ENCODE data around the gene C2orf66.

DNA sequence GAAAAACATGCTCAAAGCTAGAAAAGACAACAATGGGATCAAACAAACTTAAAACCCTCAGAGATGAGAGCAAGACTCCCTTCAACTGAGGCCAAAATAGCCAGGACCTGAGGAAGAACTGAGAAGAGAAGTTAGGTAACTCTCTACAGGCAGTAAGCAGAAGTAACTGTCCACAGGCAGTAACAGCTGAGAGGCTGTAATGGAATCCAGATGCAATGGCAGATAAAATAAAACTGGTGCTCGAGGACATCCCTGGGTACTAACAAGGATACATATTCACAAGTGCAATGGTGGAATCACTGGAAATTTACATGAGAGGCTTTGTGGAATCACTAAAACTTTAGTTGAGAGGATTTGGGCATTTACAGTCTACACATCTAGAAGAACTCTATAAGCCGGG is 30.4 kb upstream of the C2orf66 start:
- TF ChIP-seq, protein P1, sequence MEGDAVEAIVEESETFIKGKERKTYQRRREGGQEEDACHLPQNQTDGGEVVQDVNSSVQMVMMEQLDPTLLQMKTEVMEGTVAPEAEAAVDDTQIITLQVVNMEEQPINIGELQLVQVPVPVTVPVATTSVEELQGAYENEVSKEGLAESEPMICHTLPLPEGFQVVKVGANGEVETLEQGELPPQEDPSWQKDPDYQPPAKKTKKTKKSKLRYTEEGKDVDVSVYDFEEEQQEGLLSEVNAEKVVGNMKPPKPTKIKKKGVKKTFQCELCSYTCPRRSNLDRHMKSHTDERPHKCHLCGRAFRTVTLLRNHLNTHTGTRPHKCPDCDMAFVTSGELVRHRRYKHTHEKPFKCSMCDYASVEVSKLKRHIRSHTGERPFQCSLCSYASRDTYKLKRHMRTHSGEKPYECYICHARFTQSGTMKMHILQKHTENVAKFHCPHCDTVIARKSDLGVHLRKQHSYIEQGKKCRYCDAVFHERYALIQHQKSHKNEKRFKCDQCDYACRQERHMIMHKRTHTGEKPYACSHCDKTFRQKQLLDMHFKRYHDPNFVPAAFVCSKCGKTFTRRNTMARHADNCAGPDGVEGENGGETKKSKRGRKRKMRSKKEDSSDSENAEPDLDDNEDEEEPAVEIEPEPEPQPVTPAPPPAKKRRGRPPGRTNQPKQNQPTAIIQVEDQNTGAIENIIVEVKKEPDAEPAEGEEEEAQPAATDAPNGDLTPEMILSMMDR (IDR thresholded peaks at IDR 0.05): no peak
- no peak for TF ChIP-seq POLR2A (IDR thresholded peaks at IDR 0.05)

All from adrenal gland (tissue), 5 donors.